ENCODE results near the gene GNAQ.

Gene GNAQ

DNA sequence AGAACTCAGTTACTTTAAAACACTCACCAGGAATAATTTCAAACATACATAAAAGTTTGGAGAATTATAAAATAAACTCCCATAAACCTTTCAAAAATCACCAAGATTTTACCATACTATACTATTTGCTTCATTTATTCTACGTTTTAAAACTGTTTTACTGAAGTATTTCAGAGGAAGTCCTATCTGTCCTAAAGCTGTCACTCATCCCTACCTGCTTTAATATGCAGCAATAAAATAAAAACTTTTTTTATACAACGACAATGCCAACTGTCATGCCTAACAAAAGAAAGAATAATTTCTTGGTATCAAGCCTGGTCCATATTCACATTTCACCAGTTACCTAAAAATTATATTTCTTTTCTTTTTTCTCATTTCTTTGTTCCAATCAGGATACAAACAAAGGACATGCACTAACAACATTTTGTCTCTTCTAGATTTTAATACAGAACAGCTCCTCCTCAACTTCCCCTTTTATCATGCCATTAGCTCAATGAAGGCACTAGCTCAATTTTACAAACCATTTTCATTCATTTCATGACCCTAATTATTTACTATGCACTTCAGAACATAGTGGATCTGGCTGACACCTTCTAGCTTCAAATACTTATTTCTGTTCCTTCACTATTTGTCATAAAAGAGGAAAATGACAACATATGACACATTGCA, 135.2 kb downstream of the GNAQ start:
- peak overlapping the region in 1 of 2 experiments; percentile 19 for H3K27ac ChIP-seq (ENCODE audit: insufficient read depth in 1 of 2, low read depth in 1 of 2, low read length in 2 of 2, poor library complexity in 1 of 2, severe bottlenecking in 2 of 2)
- H3K36me3 ChIP-seq (ENCODE audit: control insufficient read depth in 4 of 4, insufficient read depth in 4 of 4, low read length in 3 of 4) = peaks cover 0 to 20% (median 5%) of the 10 kb centered on the region in 4 experiments
- peaks cover 16 to 63% (median 49%) of the 10 kb centered on the region in 4 experiments for H3K4me1 ChIP-seq (ENCODE audit: control extremely low read depth in 1 of 4, control insufficient read depth in 4 of 4, insufficient read depth in 4 of 4, low read length in 3 of 4)
- peak in 2 of 3 donors; percentile 58 to 73 for DNase-seq
- H3K27me3 ChIP-seq (replicated peaks in 2 of 5; ENCODE audit: control insufficient read depth in 4 of 5, insufficient read depth in 5 of 5, low read length in 4 of 5) = no peaks in the 10 kb centered on the region
- peaks cover 0 to 2% (median 0%) of the 10 kb centered on the region in 5 experiments for H3K9me3 ChIP-seq (ENCODE audit: control extremely low read depth in 1 of 5, control insufficient read depth in 4 of 5, insufficient read depth in 2 of 5, low read depth in 1 of 5, low read length in 4 of 5)
- ChIA-PET POLR2A (interaction anchor here (0.6 to 2.2 kb wide), 3 partner anchors 8 to 14 kb away, joined by 3 to 8 read pairs (median 5); no protein-coding TSS in a partner anchor), CTCF (interaction anchor here (0.7 to 3.6 kb wide), 16 partner anchors 8 to 139 kb away, joined by 3 to 23 read pairs (median 6); no protein-coding TSS in a partner anchor)
- no peak overlapping the region for H3K4me3 ChIP-seq (ENCODE audit: control insufficient read depth in 1 of 7, extremely low read depth in 1 of 7, insufficient read depth in 4 of 7, low read depth in 2 of 7, low read length in 6 of 7)
- WGBS (ENCODE audit: insufficient coverage) = 25% methylated on average over 2 of the region's 2 CpGs

DNA sequence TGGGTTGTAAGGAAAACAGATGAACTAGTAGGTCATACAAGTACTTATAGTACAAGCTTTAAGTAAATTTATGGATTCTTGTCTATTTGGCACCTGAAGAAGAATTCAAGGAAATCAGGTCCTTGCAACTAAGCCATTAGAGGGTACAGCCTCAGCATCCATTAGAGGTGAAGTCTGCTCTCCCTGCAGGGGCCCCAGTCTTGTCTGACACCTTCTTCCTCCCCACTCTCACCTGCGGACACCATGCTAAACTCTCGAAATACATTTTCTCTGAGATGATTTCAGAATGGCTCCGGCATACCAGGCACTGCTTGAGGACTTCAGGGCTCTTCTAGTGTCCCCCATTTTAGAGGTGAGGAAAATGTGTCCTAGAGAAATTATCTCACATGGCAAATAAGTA, 137.9 kb downstream of the GNAQ start:
- CTCF ChIA-PET = interaction anchor here (1.5 to 2.3 kb wide), 5 partner anchors 7 to 62 kb away, joined by 4 to 9 read pairs (median 4); no protein-coding TSS in a partner anchor

DNA sequence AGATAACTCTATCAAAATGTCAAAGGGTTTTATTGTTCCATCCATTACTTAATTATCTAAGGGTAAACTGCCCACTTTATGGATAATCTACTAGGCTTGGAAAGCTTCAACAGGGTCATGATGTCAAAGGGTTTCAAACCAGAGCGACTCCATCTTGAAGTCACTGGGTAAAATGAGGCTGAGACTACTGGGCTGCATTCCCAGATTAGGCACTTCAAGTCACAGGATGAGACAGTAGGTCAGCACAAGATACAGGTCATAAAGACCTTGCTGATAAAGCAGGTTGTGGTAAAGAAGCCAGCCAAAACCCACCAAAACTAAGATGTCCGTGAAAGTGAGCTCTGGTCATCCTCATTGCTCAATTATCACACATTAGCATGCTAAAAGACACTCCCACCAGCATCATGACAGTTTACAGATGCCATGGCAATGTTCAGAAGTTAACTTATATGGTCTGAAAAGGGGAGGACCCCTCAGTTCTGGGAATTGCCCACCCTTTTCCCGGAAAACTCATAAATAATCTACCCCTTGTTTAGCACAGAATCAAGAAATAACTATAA, 138.6 kb downstream of the GNAQ start:
- DNase-seq = no peak
- Histone ChIP-seq H3K4me1 (ENCODE audit: control extremely low read depth in 1 of 4, control insufficient read depth in 4 of 4, insufficient read depth in 4 of 4, low read length in 3 of 4) (peaks cover 16 to 56% (median 48%) of the 10 kb centered on the region in 4 experiments), H3K36me3 (ENCODE audit: control insufficient read depth in 4 of 4, insufficient read depth in 4 of 4, low read length in 3 of 4) (peaks cover 0 to 7% (median 4%) of the 10 kb centered on the region in 4 experiments), H3K27me3 (replicated peaks in 2 of 5; ENCODE audit: control insufficient read depth in 4 of 5, insufficient read depth in 5 of 5, low read length in 4 of 5) (no peaks in the 10 kb centered on the region), H3K4me3 (ENCODE audit: control insufficient read depth in 1 of 7, extremely low read depth in 1 of 7, insufficient read depth in 4 of 7, low read depth in 2 of 7, low read length in 6 of 7) (no peak overlapping the region), H3K9me3 (ENCODE audit: control extremely low read depth in 1 of 5, control insufficient read depth in 4 of 5, insufficient read depth in 2 of 5, low read depth in 1 of 5, low read length in 4 of 5) (peaks cover 0 to 2% (median 0%) of the 10 kb centered on the region in 5 experiments), H3K27ac (ENCODE audit: insufficient read depth in 1 of 2, low read depth in 1 of 2, low read length in 2 of 2, poor library complexity in 1 of 2, severe bottlenecking in 2 of 2) (no peak overlapping the region)
- 70% methylated on average over 2 of the region's 3 CpGs for WGBS (ENCODE audit: insufficient coverage)
- ChIA-PET POLR2A (no interaction called here), CTCF (interaction anchor here (1.0 to 2.3 kb wide), 10 partner anchors 8 to 63 kb away, joined by 3 to 9 read pairs (median 4); no protein-coding TSS in a partner anchor)

More for the DNA sequence above, 137.9 kb downstream of the GNAQ start:
- no peak for DNase-seq
- no peak overlapping the region for H3K27ac ChIP-seq (ENCODE audit: insufficient read depth in 1 of 2, low read depth in 1 of 2, low read length in 2 of 2, poor library complexity in 1 of 2, severe bottlenecking in 2 of 2)
- H3K4me3 ChIP-seq (ENCODE audit: control insufficient read depth in 1 of 7, extremely low read depth in 1 of 7, insufficient read depth in 4 of 7, low read depth in 2 of 7, low read length in 6 of 7) = no peak overlapping the region
- 100% methylated on average over 3 of the region's 3 CpGs for WGBS (ENCODE audit: insufficient coverage)
- POLR2A ChIA-PET = no interaction called here
- peaks cover 16 to 57% (median 47%) of the 10 kb centered on the region in 4 experiments for H3K4me1 ChIP-seq (ENCODE audit: control extremely low read depth in 1 of 4, control insufficient read depth in 4 of 4, insufficient read depth in 4 of 4, low read length in 3 of 4)
- H3K9me3 ChIP-seq (ENCODE audit: control extremely low read depth in 1 of 5, control insufficient read depth in 4 of 5, insufficient read depth in 2 of 5, low read depth in 1 of 5, low read length in 4 of 5) = peaks cover 0 to 2% (median 0%) of the 10 kb centered on the region in 5 experiments
- H3K27me3 ChIP-seq (replicated peaks in 2 of 5; ENCODE audit: control insufficient read depth in 4 of 5, insufficient read depth in 5 of 5, low read length in 4 of 5) = no peaks in the 10 kb centered on the region
- peaks cover 0 to 7% (median 4%) of the 10 kb centered on the region in 4 experiments for H3K36me3 ChIP-seq (ENCODE audit: control insufficient read depth in 4 of 4, insufficient read depth in 4 of 4, low read length in 3 of 4)

DNA sequence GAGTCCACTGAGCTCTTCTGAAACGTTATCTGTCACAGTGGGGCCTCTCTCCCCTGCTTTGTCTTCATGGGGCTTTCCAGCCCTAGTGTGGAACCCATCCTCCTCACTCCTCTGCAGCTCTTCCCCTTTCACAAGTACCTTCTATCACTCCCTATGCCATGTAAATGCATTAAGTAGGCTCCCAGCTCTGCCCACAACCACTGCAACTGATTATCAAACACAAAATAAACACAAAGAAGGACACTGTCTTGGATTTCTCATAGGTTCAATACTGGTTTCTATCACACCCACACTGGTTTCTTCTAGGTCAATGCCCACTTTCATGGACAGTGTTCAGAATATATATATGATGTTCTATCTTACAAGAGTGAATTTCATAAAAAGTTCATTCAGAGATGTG, 139.4 kb downstream of the GNAQ start:
- DNase-seq = peak in 2 of 3 donors; percentile 82 to 85
- H3K27ac ChIP-seq (ENCODE audit: insufficient read depth in 1 of 2, low read depth in 1 of 2, low read length in 2 of 2, poor library complexity in 1 of 2, severe bottlenecking in 2 of 2) = peak overlapping the region in 1 of 2 experiments; percentile 81
- CTCF ChIA-PET = interaction anchor here (0.8 to 2.5 kb wide), 12 partner anchors 9 to 143 kb away, joined by 3 to 9 read pairs (median 4); no protein-coding TSS in a partner anchor

DNA sequence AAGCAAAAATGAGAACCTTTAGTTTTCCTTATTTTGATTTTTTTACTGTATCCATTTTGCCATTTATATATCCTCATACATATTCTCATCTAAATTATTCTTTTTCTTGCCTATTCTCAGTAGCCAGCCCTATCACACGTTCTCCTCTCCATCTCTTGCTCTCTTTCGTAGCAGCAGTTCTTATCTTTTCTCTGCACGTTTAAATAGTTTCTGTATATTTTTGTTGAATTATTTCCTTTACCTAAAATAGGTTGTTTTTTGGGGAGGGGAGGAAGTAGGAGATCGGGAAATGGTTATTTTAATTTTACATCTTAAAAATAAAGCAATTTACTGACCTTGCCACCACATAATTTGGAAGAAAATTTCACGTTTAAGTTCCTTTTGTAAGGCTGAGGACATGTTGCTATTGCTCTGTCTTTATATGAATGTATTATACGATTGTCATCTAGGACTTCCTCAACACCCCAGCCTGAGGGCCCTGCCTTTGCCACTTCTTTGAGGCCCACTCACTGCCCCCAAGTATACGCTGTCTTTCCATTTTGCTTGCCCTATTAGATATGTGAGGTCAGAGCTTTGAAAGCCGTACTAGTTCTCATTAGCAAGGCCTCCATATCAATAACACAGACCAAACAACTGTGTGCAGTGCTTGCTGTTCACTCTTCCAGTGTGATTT, 140.3 kb downstream of the GNAQ start:
- H3K4me1 ChIP-seq (ENCODE audit: control extremely low read depth in 1 of 4, control insufficient read depth in 4 of 4, insufficient read depth in 4 of 4, low read length in 3 of 4) = peaks cover 12 to 41% (median 36%) of the 10 kb centered on the region in 4 experiments
- peak in 2 of 3 donors; percentile 55 to 71 for DNase-seq
- H3K4me3 ChIP-seq (ENCODE audit: control insufficient read depth in 1 of 7, extremely low read depth in 1 of 7, insufficient read depth in 4 of 7, low read depth in 2 of 7, low read length in 6 of 7) = peak overlapping the region in 5 of 7 experiments; percentile 13 to 44 (median 16)
- CTCF ChIA-PET = interaction anchor here (0.8 to 2.5 kb wide), 9 partner anchors 10 to 144 kb away, joined by 3 to 9 read pairs (median 5); no protein-coding TSS in a partner anchor
- peak overlapping the region; percentile 62 to 81 for H3K27ac ChIP-seq (ENCODE audit: insufficient read depth in 1 of 2, low read depth in 1 of 2, low read length in 2 of 2, poor library complexity in 1 of 2, severe bottlenecking in 2 of 2)
- POLR2A ChIA-PET = interaction anchor here (0.6 to 1.0 kb wide), 2 partner anchors 15 to 104 kb away, joined by 3 read pairs; no protein-coding TSS in a partner anchor
- H3K36me3 ChIP-seq (ENCODE audit: control insufficient read depth in 4 of 4, insufficient read depth in 4 of 4, low read length in 3 of 4) = peaks cover 0 to 7% (median 4%) of the 10 kb centered on the region in 4 experiments
- no peaks in the 10 kb centered on the region for H3K27me3 ChIP-seq (replicated peaks in 2 of 5; ENCODE audit: control insufficient read depth in 4 of 5, insufficient read depth in 5 of 5, low read length in 4 of 5)
- WGBS (ENCODE audit: insufficient coverage) = 0% methylated on average over 2 of the region's 8 CpGs
- H3K9me3 ChIP-seq (ENCODE audit: control extremely low read depth in 1 of 5, control insufficient read depth in 4 of 5, insufficient read depth in 2 of 5, low read depth in 1 of 5, low read length in 4 of 5) = peaks cover 0 to 2% (median 0%) of the 10 kb centered on the region in 5 experiments

More for the DNA sequence above, 139.4 kb downstream of the GNAQ start:
- peaks cover 0 to 7% (median 4%) of the 10 kb centered on the region in 4 experiments for H3K36me3 ChIP-seq (ENCODE audit: control insufficient read depth in 4 of 4, insufficient read depth in 4 of 4, low read length in 3 of 4)
- H3K4me1 ChIP-seq (ENCODE audit: control extremely low read depth in 1 of 4, control insufficient read depth in 4 of 4, insufficient read depth in 4 of 4, low read length in 3 of 4) = peaks cover 16 to 50% (median 43%) of the 10 kb centered on the region in 4 experiments
- WGBS (ENCODE audit: insufficient coverage) = 17% methylated on average over 1 of the region's 1 CpG
- no peaks in the 10 kb centered on the region for H3K27me3 ChIP-seq (replicated peaks in 2 of 5; ENCODE audit: control insufficient read depth in 4 of 5, insufficient read depth in 5 of 5, low read length in 4 of 5)
- H3K4me3 ChIP-seq (ENCODE audit: control insufficient read depth in 1 of 7, extremely low read depth in 1 of 7, insufficient read depth in 4 of 7, low read depth in 2 of 7, low read length in 6 of 7) = peak overlapping the region in 2 of 7 experiments; percentile 20 to 44
- POLR2A ChIA-PET = interaction anchor here (1.0 kb wide), 1 partner anchor 16 kb away, joined by 3 read pairs; no protein-coding TSS in a partner anchor
- peaks cover 0 to 2% (median 0%) of the 10 kb centered on the region in 5 experiments for H3K9me3 ChIP-seq (ENCODE audit: control extremely low read depth in 1 of 5, control insufficient read depth in 4 of 5, insufficient read depth in 2 of 5, low read depth in 1 of 5, low read length in 4 of 5)

DNA sequence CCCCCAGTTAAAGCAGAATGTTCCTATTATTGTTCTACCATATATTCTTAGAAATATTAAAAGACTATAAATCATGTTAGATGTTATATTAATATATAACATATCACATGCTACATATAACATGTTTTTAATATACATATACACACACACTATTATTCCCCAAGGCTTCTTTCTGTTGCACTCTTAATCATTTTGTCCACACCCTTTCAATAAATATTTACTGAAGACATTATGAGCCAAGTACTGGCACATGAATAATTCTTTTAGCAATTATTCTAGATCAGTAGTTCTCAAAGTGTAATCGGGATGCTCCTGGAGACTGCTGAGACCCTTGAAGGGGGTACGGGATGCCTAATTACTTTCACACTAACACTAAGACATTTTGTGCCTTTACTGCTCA, 143.9 kb downstream of the GNAQ start:
- H3K4me3 ChIP-seq (ENCODE audit: control insufficient read depth in 1 of 7, extremely low read depth in 1 of 7, insufficient read depth in 4 of 7, low read depth in 2 of 7, low read length in 6 of 7) = no peak overlapping the region
- no CpG with 5 or more reads among the region's 2 CpGs for WGBS (ENCODE audit: insufficient coverage)
- ChIA-PET CTCF (interaction anchor here (1.5 to 3.4 kb wide), 2 partner anchors 8 to 11 kb away, joined by 3 to 23 read pairs; no protein-coding TSS in a partner anchor), POLR2A (no interaction called here)
- peaks cover 16 to 51% (median 40%) of the 10 kb centered on the region in 4 experiments for H3K4me1 ChIP-seq (ENCODE audit: control extremely low read depth in 1 of 4, control insufficient read depth in 4 of 4, insufficient read depth in 4 of 4, low read length in 3 of 4)
- no peak overlapping the region for H3K27ac ChIP-seq (ENCODE audit: insufficient read depth in 1 of 2, low read depth in 1 of 2, low read length in 2 of 2, poor library complexity in 1 of 2, severe bottlenecking in 2 of 2)
- H3K36me3 ChIP-seq (ENCODE audit: control insufficient read depth in 4 of 4, insufficient read depth in 4 of 4, low read length in 3 of 4) = peaks cover 0 to 5% (median 1%) of the 10 kb centered on the region in 4 experiments
- no peaks in the 10 kb centered on the region for H3K9me3 ChIP-seq (ENCODE audit: control extremely low read depth in 1 of 5, control insufficient read depth in 4 of 5, insufficient read depth in 2 of 5, low read depth in 1 of 5, low read length in 4 of 5)
- no peaks in the 10 kb centered on the region for H3K27me3 ChIP-seq (replicated peaks in 2 of 5; ENCODE audit: control insufficient read depth in 4 of 5, insufficient read depth in 5 of 5, low read length in 4 of 5)
- DNase-seq = no peak

Data from common myeloid progenitor, CD34-positive (primary cell).